Occipital lobe (tissue), 2 donors: Measurements from ENCODE around the gene SUDS3. TPM values are rescaled to one million over a fixed set of nuclear protein-coding genes. Genes with fewer than 3 reads are reported as not detected.
"Not testable (repeated sequence)": the region's sequence is repeated elsewhere in the genome, so short reads cannot be mapped to it uniquely, and the experiment has no call there.

Experiments used
- DNase-seq: peaks from one replicate; lab custom pipeline; 2025; lab: John Stamatoyannopoulos, UW
- total RNA-seq: library from RNA; depleted of rRNA; stranded (reverse); fragments of >200 nt; gene quantifications from one replicate; pipeline ENCODE4 v1.2.3, GENCODE V29; 2014

Gene SUDS3
- 67.2 TPM for total RNA-seq

- DNase-seq: peak; percentile 82
Observed at GRCh38 chr12:118376089-118377020, at the start of gene SUDS3. SUDS3 (plus strand) TSS chr12:118376555; CDS start chr12:118376692, 137 bp downstream.

GRCh38 chr12:118326991-118327390 is 49.4 kb upstream of the SUDS3 start:
- DNase-seq: no peak

GRCh38 chr12:118327391-118327790 is 49.0 kb upstream of the SUDS3 start:
- DNase-seq: no peak

GRCh38 chr12:118328486-118329330 is 47.6 kb upstream of the SUDS3 start:
- DNase-seq: no peak

GRCh38 chr12:118330421-118331018 is 45.8 kb upstream of the SUDS3 start:
- no peak for DNase-seq

GRCh38 chr12:118332511-118332910 is 43.8 kb upstream of the SUDS3 start:
- no peak for DNase-seq

GRCh38 chr12:118334241-118334640 is 42.1 kb upstream of the SUDS3 start:
- DNase-seq: no peak

GRCh38 chr12:118334939-118335567 is 41.3 kb upstream of the SUDS3 start:
- DNase-seq: no peak

GRCh38 chr12:118336123-118336522 is 40.2 kb upstream of the SUDS3 start:
- no peak for DNase-seq

GRCh38 chr12:118337194-118337838 is 39.0 kb upstream of the SUDS3 start:
- no peak for DNase-seq

- DNase-seq: no peak
Observed at GRCh38 chr12:118342090-118342489, 34.3 kb upstream of the SUDS3 start.

GRCh38 chr12:118344829-118345228 is 31.5 kb upstream of the SUDS3 start:
- DNase-seq: no peak

GRCh38 chr12:118345355-118345754 is 31.0 kb upstream of the SUDS3 start:
- DNase-seq: no peak

- DNase-seq: no peak
Observed at GRCh38 chr12:118346895-118347294, 29.5 kb upstream of the SUDS3 start.

GRCh38 chr12:118347916-118348315 is 28.4 kb upstream of the SUDS3 start:
- no peak for DNase-seq

GRCh38 chr12:118350908-118351559 is 25.3 kb upstream of the SUDS3 start:
- DNase-seq: no peak

GRCh38 chr12:118353721-118354120 is 22.6 kb upstream of the SUDS3 start:
- no peak for DNase-seq

- not testable (repeated sequence) for DNase-seq
Observed at GRCh38 chr12:118354503-118354902, 21.9 kb upstream of the SUDS3 start.

- DNase-seq: no peak
Observed at GRCh38 chr12:118354903-118355302, 21.5 kb upstream of the SUDS3 start.

- DNase-seq: no peak
Observed at GRCh38 chr12:118355843-118356242, 20.5 kb upstream of the SUDS3 start.
